ENCODE measurements around the gene ARMH2. TPM values are rescaled to one million over a fixed set of nuclear protein-coding genes. Genes with fewer than 3 reads are reported as not detected.

ARMH2 gene
- total and polyA plus RNA-seq, 3 donors from 2014 or later, result 2.1 to 31.7 (median 3.4) TPM

- no peaks in the 10 kb centered on the region for H3K4me1 ChIP-seq
- H3K36me3 ChIP-seq (ENCODE audit: low read depth, missing control alignments), result no peaks in the 10 kb centered on the region
- 93 to 94% methylated on average over 6 of the region's 6 CpGs for WGBS, 2 donors
- no peak overlapping the region for H3K27ac ChIP-seq
- H3K9me3 ChIP-seq, result no peaks in the 10 kb centered on the region
- no peak for TF ChIP-seq POLR2A (IDR thresholded peaks at IDR 0.05)
- no peak for TF ChIP-seq CTCF (IDR thresholded peaks at IDR 0.05)
- no peak for DNase-seq
- no peaks in the 10 kb centered on the region for H3K27me3 ChIP-seq
- intact Hi-C loops (cut with DNase I; ENCODE audit: low total_unique reads), result no loop called here
- no peak overlapping the region for H3K4me3 ChIP-seq
These were observed 46.2 kb upstream of the ARMH2 start for GRCh38 chr6:24844903-24845302.

GRCh38 chr6:24844061-24844460 lies 45.3 kb upstream of the ARMH2 start:
- H3K27ac ChIP-seq, result no peak overlapping the region
- H3K36me3 ChIP-seq (ENCODE audit: low read depth, missing control alignments), result no peaks in the 10 kb centered on the region
- DNase-seq, result no peak
- H3K9me3 ChIP-seq, result no peaks in the 10 kb centered on the region
- no peak overlapping the region for H3K4me3 ChIP-seq
- TF ChIP-seq POLR2A (IDR thresholded peaks at IDR 0.05), result no peak
- no peak for TF ChIP-seq CTCF (IDR thresholded peaks at IDR 0.05)
- intact Hi-C loops (cut with DNase I; ENCODE audit: low total_unique reads), result no loop called here
- 100% methylated on average over 1 of the region's 1 CpG for WGBS, 2 donors
- no peaks in the 10 kb centered on the region for H3K4me1 ChIP-seq
- H3K27me3 ChIP-seq, result no peaks in the 10 kb centered on the region

- Histone ChIP-seq H3K4me1 (peaks cover 15% of the 10 kb centered on the region), H3K27ac (no peak overlapping the region), H3K27me3 (no peaks in the 10 kb centered on the region), H3K9me3 (no peaks in the 10 kb centered on the region), H3K4me3 (no peak overlapping the region), H3K36me3 (ENCODE audit: low read depth, missing control alignments) (no peaks in the 10 kb centered on the region)
- TF ChIP-seq POLR2A (IDR thresholded peaks at IDR 0.05) (no peak), CTCF (IDR thresholded peaks at IDR 0.05) (no peak)
- intact Hi-C loops (cut with DNase I; ENCODE audit: low total_unique reads), result no loop called here
- WGBS, 2 donors, result 89 to 93% methylated on average over 2 of the region's 2 CpGs
- no peak for DNase-seq
These were observed 41.5 kb upstream of the ARMH2 start for GRCh38 chr6:24840187-24840586.

DNA sequence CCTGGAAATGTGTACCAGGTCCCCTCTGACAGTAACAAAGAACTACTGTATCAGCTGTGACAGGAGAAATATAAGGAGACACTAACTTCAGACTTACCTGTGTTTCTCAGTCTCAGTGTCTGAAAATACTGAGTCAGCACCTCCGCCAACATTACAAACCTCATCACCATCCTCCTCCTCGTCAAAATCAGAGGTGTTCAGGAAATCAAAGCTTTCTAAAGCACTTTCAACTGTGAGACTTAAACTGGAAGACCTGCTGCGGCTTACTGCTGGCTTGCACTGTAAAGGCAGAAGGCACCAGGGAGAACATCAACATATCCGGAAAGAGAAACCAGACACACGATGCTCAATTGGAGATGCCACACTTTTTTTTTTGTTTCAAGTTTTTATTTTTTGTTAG lies 40.3 kb upstream of the ARMH2 start:
- peaks cover 27% of the 10 kb centered on the region for H3K4me1 ChIP-seq
- no peak for DNase-seq
- WGBS, 2 donors, result 90 to 91% methylated on average over 5 of the region's 5 CpGs

More for the DNA sequence above, 40.3 kb upstream of the ARMH2 start:
- Histone ChIP-seq H3K36me3 (ENCODE audit: low read depth, missing control alignments) (no peaks in the 10 kb centered on the region), H3K4me3 (no peak overlapping the region), H3K9me3 (no peaks in the 10 kb centered on the region), H3K27ac (no peak overlapping the region), H3K27me3 (no peaks in the 10 kb centered on the region)
- TF ChIP-seq POLR2A (IDR thresholded peaks at IDR 0.05), result no peak
- TF ChIP-seq CTCF (IDR thresholded peaks at IDR 0.05), result no peak
- intact Hi-C loops (cut with DNase I; ENCODE audit: low total_unique reads), result no loop called here
